ENCODE data around the gene ZNF280B. TPM values are rescaled to one million over a fixed set of nuclear protein-coding genes. Genes with fewer than 3 reads are reported as not detected.

ZNF280B gene
- polyA plus RNA-seq, 1 donor from 2014 or later, result 0.98 TPM

- Histone ChIP-seq H3K4me2 (ENCODE audit: low read length) (no peak overlapping the region), H3K36me3 (ENCODE audit: insufficient read depth, low read length) (no peaks in the 10 kb centered on the region), H3F3A (ENCODE audit: insufficient read depth, low read length, poor library complexity, severe bottlenecking) (no peaks in the 10 kb centered on the region), H3K27ac (ENCODE audit: low read length) (no peak overlapping the region), H3K27me3 (ENCODE audit: insufficient read depth, low read depth, low read length) (no peaks in the 10 kb centered on the region), H3K9ac (ENCODE audit: low read length) (no peak overlapping the region), H2AFZ (ENCODE audit: low read depth, low read length) (no peak overlapping the region), H3K9me2 (ENCODE audit: insufficient read depth, low read length) (no peaks in the 10 kb centered on the region), H4K20me1 (ENCODE audit: insufficient read depth) (no peaks in the 10 kb centered on the region), H3K9me3 (ENCODE audit: low read length) (no peaks in the 10 kb centered on the region), H3K79me2 (replicated peaks; ENCODE audit: insufficient read depth, low read length) (no peaks in the 10 kb centered on the region), H3K4me3 (ENCODE audit: low read length) (no peak overlapping the region)
- TF ChIP-seq TAF1 (IDR thresholded peaks at IDR 0.05; ENCODE audit: low read depth) (no peak), CTCF (IDR thresholded peaks at IDR 0.05; ENCODE audit: poor library complexity, severe bottlenecking) (no peak), POLR2AphosphoS5 (IDR thresholded peaks at IDR 0.05) (no peak), EZH2 (IDR thresholded peaks at IDR 0.05; ENCODE audit: borderline replicate concordance, insufficient read depth, low read length, poor library complexity, severe bottlenecking) (no peak), REST (IDR thresholded peaks at IDR 0.05; ENCODE audit: borderline replicate concordance) (no peak), RAD21 (conservative IDR thresholded peaks at IDR 0.05) (no peak)
Measured at GRCh38 chr22:22523494-22523893, 15.0 kb upstream of the ZNF280B start.

- Histone ChIP-seq H3K4me2 (ENCODE audit: low read length) (no peak overlapping the region), H3K27ac (ENCODE audit: low read length) (no peak overlapping the region), H3K9me3 (ENCODE audit: low read length) (no peaks in the 10 kb centered on the region), H3K9ac (ENCODE audit: low read length) (no peak overlapping the region), H3F3A (ENCODE audit: insufficient read depth, low read length, poor library complexity, severe bottlenecking) (no peaks in the 10 kb centered on the region), H3K79me2 (replicated peaks; ENCODE audit: insufficient read depth, low read length) (no peaks in the 10 kb centered on the region), H3K4me3 (ENCODE audit: low read length) (no peak overlapping the region), H3K36me3 (ENCODE audit: insufficient read depth, low read length) (no peaks in the 10 kb centered on the region), H3K27me3 (ENCODE audit: insufficient read depth, low read depth, low read length) (no peaks in the 10 kb centered on the region), H4K20me1 (ENCODE audit: insufficient read depth) (no peaks in the 10 kb centered on the region), H3K9me2 (ENCODE audit: insufficient read depth, low read length) (no peaks in the 10 kb centered on the region), H2AFZ (ENCODE audit: low read depth, low read length) (no peak overlapping the region)
- TF ChIP-seq REST (IDR thresholded peaks at IDR 0.05; ENCODE audit: borderline replicate concordance) (no peak), MXI1 (conservative IDR thresholded peaks at IDR 0.05; ENCODE audit: poor library complexity, severe bottlenecking) (no peak), CTCF (IDR thresholded peaks at IDR 0.05; ENCODE audit: poor library complexity, severe bottlenecking) (no peak), EP300 (conservative IDR thresholded peaks at IDR 0.05; ENCODE audit: poor library complexity, severe bottlenecking) (no peak), SMC3 (conservative IDR thresholded peaks at IDR 0.05; ENCODE audit: poor library complexity) (no peak), POLR2AphosphoS5 (IDR thresholded peaks at IDR 0.05) (no peak), RAD21 (conservative IDR thresholded peaks at IDR 0.05) (no peak), EZH2 (IDR thresholded peaks at IDR 0.05; ENCODE audit: borderline replicate concordance, insufficient read depth, low read length, poor library complexity, severe bottlenecking) (no peak), TAF1 (IDR thresholded peaks at IDR 0.05; ENCODE audit: low read depth) (no peak)
Measured at GRCh38 chr22:22521631-22522030, 13.1 kb upstream of the ZNF280B start.

Measured in neural cell (in vitro differentiated cells).